IMR-90 (cell line): ENCODE results near the gene MAN1C1. TPM values are rescaled to one million over a fixed set of nuclear protein-coding genes. Genes with fewer than 3 reads are reported as not detected.

Experiments
- ATAC-seq: fragments of 200-7000 bp; cut with Tn5 transposase; 2 replicates; pipeline ENCODE4 v1.9.1; 2020; ENCODE audit warnings: low read depth, mild to moderate bottlenecking, moderate library complexity
- BruUV-seq: library from RNA; stranded (reverse); fragments of 400-500 nt; replicated peaks from 2 replicates; lab custom pipeline; 2021; lab: Mats Ljungman, UMichigan
- CTCF ChIA-PET: fragments of 300-600 bp; formaldehyde crosslinking; extraction: SDS; loops from one replicate; lab custom pipeline; 2021; ENCODE audit warnings: antibody characterized with exemption; lab: Yijun Ruan, JAX
- POLR2A ChIA-PET: fragments of 300-600 bp; sonication (Branson Sonifier 250); formaldehyde crosslinking; loops from one replicate; lab custom pipeline; 2022; ENCODE audit warnings: antibody characterized with exemption; ENCODE audit not compliant: unreplicated experiment; lab: Charles Lee
- DNase-seq: peaks from one replicate; pipeline ENCODE4 v3.0.0; 2013
- H2AFZ ChIP-seq: replicated peaks from 2 replicates; pipeline ENCODE3; 2013; ENCODE audit warnings: low read length, mild to moderate bottlenecking; ENCODE audit not compliant: poor library complexity
- H2AK5ac ChIP-seq: 2 replicates; pipeline ENCODE4 v1.6.1; 2013; ENCODE audit warnings: low read depth, low read length, inconsistent platforms
- H2AK9ac ChIP-seq: replicated peaks from 2 replicates; pipeline ENCODE3; 2013; ENCODE audit warnings: mild to moderate bottlenecking, low read depth, low read length, moderate library complexity; ENCODE audit not compliant: poor library complexity
- H2BK120ac ChIP-seq: 2 replicates; pipeline ENCODE4 v1.6.1; 2013; ENCODE audit warnings: low read depth, low read length, inconsistent platforms
- H2BK15ac ChIP-seq: 3 replicates; pipeline ENCODE4 v1.6.1; 2013; ENCODE audit warnings: low read depth, low read length, inconsistent platforms
- H2BK20ac ChIP-seq: 2 replicates; pipeline ENCODE4 v1.6.1; 2013; ENCODE audit warnings: low read depth, mild to moderate bottlenecking, inconsistent platforms, low read length, moderate library complexity
- H2BK5ac ChIP-seq: 2 replicates; pipeline ENCODE4 v1.6.1; 2013; ENCODE audit warnings: mild to moderate bottlenecking, low read depth, low read length, inconsistent platforms; ENCODE audit not compliant: poor library complexity, severe bottlenecking
- H3K14ac ChIP-seq: replicated peaks from 2 replicates; pipeline ENCODE4 v1.6.1; 2013; ENCODE audit warnings: low read depth, low read length, inconsistent platforms
- H3K18ac ChIP-seq: 2 replicates; pipeline ENCODE4 v1.6.1; 2013; ENCODE audit warnings: low read depth, low read length, control low read depth
- H3K23ac ChIP-seq: 2 replicates; pipeline ENCODE4 v1.6.1; 2013; ENCODE audit warnings: low read depth, low read length, inconsistent platforms
- H3K27ac ChIP-seq: 2 replicates; pipeline ENCODE4 v1.5.1; 2013; ENCODE audit warnings: mild to moderate bottlenecking, control low read depth, low read length; ENCODE audit not compliant: insufficient read depth
- H3K27me3 ChIP-seq: 2 replicates; pipeline ENCODE4 v1.6.1; 2013; ENCODE audit warnings: low read length; ENCODE audit not compliant: control insufficient read depth, insufficient read depth
- H3K36me3 ChIP-seq: 2 replicates; pipeline ENCODE4 v1.6.1; 2013; ENCODE audit warnings: low read length, mixed read lengths; ENCODE audit not compliant: control insufficient read depth, insufficient read depth
- H3K4ac ChIP-seq: 2 replicates; pipeline ENCODE4 v1.6.1; 2013; ENCODE audit warnings: low read depth, low read length, inconsistent platforms
- H3K4me1 ChIP-seq: 2 replicates; pipeline ENCODE4 v1.6.1; 2013; ENCODE audit warnings: low read length, mixed read lengths; ENCODE audit not compliant: control insufficient read depth, insufficient read depth
- H3K4me2 ChIP-seq: 2 replicates; pipeline ENCODE4 v1.6.1; 2013; ENCODE audit warnings: low read depth, mild to moderate bottlenecking, control low read depth, low read length, moderate library complexity
- H3K4me3 ChIP-seq: 2 replicates; pipeline ENCODE4 v1.5.1; 2013; ENCODE audit warnings: low read depth, mild to moderate bottlenecking, control low read depth, low read length, moderate library complexity; ENCODE audit not compliant: insufficient read depth
- H3K56ac ChIP-seq: 2 replicates; pipeline ENCODE4 v1.6.1; 2013; ENCODE audit warnings: low read length, inconsistent platforms; ENCODE audit not compliant: insufficient read depth; ENCODE audit errors: extremely low read depth
- H3K79me1 ChIP-seq, 2 experiments: 2 replicates each; pipeline ENCODE4 v1.6.1; 2013; ENCODE audit warnings: low read length in 2 of 2, inconsistent platforms in 1 of 2, low read depth in 1 of 2
- H3K9ac ChIP-seq: 2 replicates; pipeline ENCODE4 v1.6.1; 2013; ENCODE audit warnings: low read depth, low read length, control low read depth
- H3K9me1 ChIP-seq: 2 replicates; pipeline ENCODE4 v1.6.1; 2013; ENCODE audit warnings: low read length, inconsistent platforms; ENCODE audit not compliant: insufficient read depth
- H3K9me3 ChIP-seq: 2 replicates; pipeline ENCODE4 v1.6.1; 2013; ENCODE audit warnings: low read length; ENCODE audit not compliant: control insufficient read depth, insufficient read depth
- H4K20me1 ChIP-seq: 2 replicates; pipeline ENCODE4 v1.6.1; 2013; ENCODE audit warnings: low read length, inconsistent platforms; ENCODE audit not compliant: insufficient read depth
- H4K5ac ChIP-seq: 2 replicates; pipeline ENCODE4 v1.6.1; 2013; ENCODE audit warnings: mild to moderate bottlenecking, low read depth, low read length, control low read depth
- H4K8ac ChIP-seq, 2 experiments: 2 replicates each; pipeline ENCODE4 v1.6.1; 2013; ENCODE audit warnings: low read depth in 2 of 2, low read length in 2 of 2, control low read depth in 1 of 2, inconsistent platforms in 1 of 2
- H4K91ac ChIP-seq: 2 replicates; pipeline ENCODE4 v1.6.1; 2013; ENCODE audit warnings: low read depth, low read length, inconsistent platforms; ENCODE audit not compliant: insufficient read depth
- FOS ChIP-seq: fragments of 150-350 bp; IDR thresholded peaks from 2 replicates; pipeline ENCODE4 v1.6.1; 2016; ENCODE audit warnings: low read depth, low read length
- MAZ ChIP-seq: IDR thresholded peaks from 2 replicates; pipeline ENCODE4 v1.6.1; 2012; ENCODE audit warnings: low read depth, mild to moderate bottlenecking, low read length, improper control_type of control experiment, moderate library complexity, borderline replicate concordance
- RCOR1 ChIP-seq: IDR thresholded peaks from 2 replicates; pipeline ENCODE4 v1.6.1; 2012; ENCODE audit warnings: mild to moderate bottlenecking, low read length, improper control_type of control experiment; ENCODE audit not compliant: insufficient replicate concordance
- SMC3 ChIP-seq: fragments of 150-350 bp; IDR thresholded peaks from 2 replicates; pipeline ENCODE4 v1.6.1; 2016; ENCODE audit warnings: low read depth, mild to moderate bottlenecking, antibody characterized with exemption, low read length, moderate library complexity
- WGBS, 2 experiments: methylation state at CpG; one replicate each; pipeline versions ENCODE4 v1.1.5 to v1.1.7; 2013; ENCODE audit warnings: missing lambda C conversion rate in 2 of 2; ENCODE audit not compliant: insufficient read length in 1 of 2; ENCODE audit errors: extremely low coverage in 2 of 2; 5-methylcytosine and 5-hydroxymethylcytosine counted together
- dilution Hi-C: fragments of 300-500 bp; cut with HindIII; formaldehyde crosslinking; loops from one replicate; pipeline ENCODE4 v1.14.3; 2018; ENCODE audit warnings: low sequenced_read_pairs; ENCODE audit not compliant: unreplicated experiment
- in situ Hi-C: fragments of 300-500 bp; cut with MboI; formaldehyde crosslinking; loops from 3 replicates; pipeline ENCODE4 v1.14.3; 2019; ENCODE audit warnings: low sequenced_read_pairs, inconsistent platforms, mixed read lengths
- intact Hi-C: fragments of 100-400 bp; cut with micrococcal nuclease; formaldehyde crosslinking; loops from 2 replicates; pipeline ENCODE4 v1.10.0; 2022
- polyA plus RNA-seq, 3 experiments: library from polyadenylated mRNA; depleted of rRNA; stranded (reverse); fragments of >200 nt; gene quantifications; 2 replicates each; pipeline ENCODE4 v1.2.3, GENCODE V29; 2012; ENCODE audit warnings: low replicate concordance in 1 of 3
- total RNA-seq: library from RNA; depleted of rRNA; stranded (reverse); fragments of >200 nt; gene quantifications from 2 replicates; pipeline ENCODE4 v1.2.3, GENCODE V29; 2012

The MAN1C1 gene
- total and polyA plus RNA-seq, 2 of the 4 experiments (the other 2 are of a cell fraction): 3.2 to 11.3 TPM

- Histone ChIP-seq H3K4me1 (peaks cover 3% of the 10 kb centered on the region), H3K4me2 (no peak overlapping the region), H3K9me3 (no peaks in the 10 kb centered on the region), H3K27me3 (no peaks in the 10 kb centered on the region), H3K27ac (no peak overlapping the region), H3K56ac (no peak overlapping the region), H2BK20ac (no peak overlapping the region), H2AK9ac (no peak overlapping the region), H2AFZ (no peak overlapping the region), H4K91ac (no peak overlapping the region), H3K14ac (no peak overlapping the region), H3K4me3 (no peak overlapping the region), H2BK120ac (no peak overlapping the region), H4K5ac (no peak overlapping the region), H3K4ac (no peak overlapping the region), H3K23ac (no peak overlapping the region), H3K9me1 (no peaks in the 10 kb centered on the region), H2BK15ac (no peak overlapping the region), H3K36me3 (no peaks in the 10 kb centered on the region; the same call in 1 of the 2 replicates), H4K8ac (no peak overlapping the region), H3K18ac (no peak overlapping the region), H3K79me1 (no peaks in the 10 kb centered on the region), H4K20me1 (no peaks in the 10 kb centered on the region), H2AK5ac (no peak overlapping the region), H2BK5ac (no peak overlapping the region), H3K9ac (no peak overlapping the region)
- dilution Hi-C loops (no loop called here), in situ Hi-C loops (loop anchor here (5.0 kb wide), 1 partner anchor 182 kb away; no protein-coding TSS in a partner anchor), intact Hi-C loops (no loop called here)
- ATAC-seq (no peak), DNase-seq (no peak)
- ChIA-PET CTCF (interaction anchor here (1.0 to 1.6 kb wide), 2 partner anchors 99 to 185 kb away, joined by 3 read pairs; no protein-coding TSS in a partner anchor), POLR2A (no interaction called here)
- BruUV-seq: no TSS peak
- WGBS, 2 experiments: 89% methylated on average over 3 of the region's 8 CpGs; no CpG with 5 or more reads in 1 of the 2 experiments
- TF ChIP-seq RCOR1: no peak
- no peak for TF ChIP-seq MAZ
- TF ChIP-seq FOS: no peak
- no peak for TF ChIP-seq SMC3
Measured at GRCh38 chr1:25794325-25794724, 177.7 kb downstream of the MAN1C1 start.
